Measurements from ENCODE around the gene FBF1. TPM values are rescaled to one million over a fixed set of nuclear protein-coding genes. Genes with fewer than 3 reads are reported as not detected.

FBF1 gene
- total RNA-seq, 1 donor from 2014 or later: 15.1 TPM

DNA sequence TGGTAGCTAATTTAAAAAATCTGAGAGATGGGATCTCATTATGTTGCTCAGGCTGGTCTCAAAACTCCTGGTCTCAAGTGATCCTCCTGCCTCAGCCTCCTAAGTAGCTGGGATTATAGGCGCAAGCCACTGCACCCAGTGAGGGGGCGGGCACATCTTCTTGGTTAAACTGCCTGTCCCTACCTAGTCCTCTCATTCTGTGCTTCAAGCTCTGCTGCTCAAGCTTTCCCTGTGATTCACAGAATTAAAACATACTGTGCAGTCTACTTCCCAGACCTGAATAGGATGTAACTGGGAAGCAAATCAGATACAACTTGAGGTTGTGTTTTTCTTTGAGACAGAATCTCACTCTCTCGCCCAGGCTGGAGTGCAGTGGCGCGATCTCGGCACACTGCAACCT, 38.4 kb downstream of the FBF1 start:
- peaks cover 38% of the 10 kb centered on the region for H3K36me3 Mint-ChIP-seq (ENCODE audit: low read depth)
- POLR2A ChIA-PET: interaction anchor here (0.6 kb wide), 2 partner anchors 96 to 117 kb away, joined by 3 to 5 read pairs; no protein-coding TSS in a partner anchor
- no peaks in the 10 kb centered on the region for H3K9me3 Mint-ChIP-seq
- H3K27ac Mint-ChIP-seq: no peak overlapping the region
- TF ChIP-seq, protein P1, sequence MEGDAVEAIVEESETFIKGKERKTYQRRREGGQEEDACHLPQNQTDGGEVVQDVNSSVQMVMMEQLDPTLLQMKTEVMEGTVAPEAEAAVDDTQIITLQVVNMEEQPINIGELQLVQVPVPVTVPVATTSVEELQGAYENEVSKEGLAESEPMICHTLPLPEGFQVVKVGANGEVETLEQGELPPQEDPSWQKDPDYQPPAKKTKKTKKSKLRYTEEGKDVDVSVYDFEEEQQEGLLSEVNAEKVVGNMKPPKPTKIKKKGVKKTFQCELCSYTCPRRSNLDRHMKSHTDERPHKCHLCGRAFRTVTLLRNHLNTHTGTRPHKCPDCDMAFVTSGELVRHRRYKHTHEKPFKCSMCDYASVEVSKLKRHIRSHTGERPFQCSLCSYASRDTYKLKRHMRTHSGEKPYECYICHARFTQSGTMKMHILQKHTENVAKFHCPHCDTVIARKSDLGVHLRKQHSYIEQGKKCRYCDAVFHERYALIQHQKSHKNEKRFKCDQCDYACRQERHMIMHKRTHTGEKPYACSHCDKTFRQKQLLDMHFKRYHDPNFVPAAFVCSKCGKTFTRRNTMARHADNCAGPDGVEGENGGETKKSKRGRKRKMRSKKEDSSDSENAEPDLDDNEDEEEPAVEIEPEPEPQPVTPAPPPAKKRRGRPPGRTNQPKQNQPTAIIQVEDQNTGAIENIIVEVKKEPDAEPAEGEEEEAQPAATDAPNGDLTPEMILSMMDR (IDR thresholded peaks at IDR 0.05): no peak
- no peaks in the 10 kb centered on the region for H3K27me3 Mint-ChIP-seq
- no peak overlapping the region for H3K4me3 Mint-ChIP-seq
- DNase-seq (no peak), ATAC-seq (ENCODE audit: low read depth) (no peak)
- intact Hi-C loops (cut with micrococcal nuclease): loop anchor here (10.0 kb wide), 1 partner anchor 372 kb away; no protein-coding TSS in a partner anchor
- CTCF ChIA-PET: interaction anchor here (4.1 kb wide), 1 partner anchor 101 kb away, joined by 47 read pairs; no protein-coding TSS in a partner anchor
- peaks cover 13% of the 10 kb centered on the region for H3K4me1 Mint-ChIP-seq

DNA sequence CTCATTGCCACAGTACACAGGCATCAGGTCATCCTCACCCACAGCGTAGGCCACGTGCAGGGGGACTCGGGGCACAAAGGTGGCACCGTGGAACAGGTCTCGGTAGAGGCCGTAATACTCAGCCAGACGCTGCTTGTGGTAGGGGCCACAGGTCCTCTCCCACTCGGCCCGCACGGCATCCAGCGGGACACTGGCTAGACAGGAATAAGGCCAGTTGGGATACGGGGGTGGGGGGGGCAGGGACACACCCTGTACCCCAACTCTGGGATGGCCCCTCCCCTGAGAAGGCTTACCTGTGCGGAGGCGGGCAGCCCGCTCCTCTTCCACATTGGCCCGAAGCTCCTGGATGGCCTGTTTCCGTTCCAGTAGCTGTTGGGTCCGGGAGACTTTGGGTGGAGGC, 39.1 kb downstream of the FBF1 start:
- no peaks in the 10 kb centered on the region for H3K9me3 Mint-ChIP-seq
- ATAC-seq (ENCODE audit: low read depth) (no peak), DNase-seq (no peak)
- H3K4me1 Mint-ChIP-seq: peaks cover 16% of the 10 kb centered on the region
- H3K36me3 Mint-ChIP-seq (ENCODE audit: low read depth): peaks cover 40% of the 10 kb centered on the region
- no peak overlapping the region for H3K27ac Mint-ChIP-seq
- no peak overlapping the region for H3K4me3 Mint-ChIP-seq
- H3K27me3 Mint-ChIP-seq: no peaks in the 10 kb centered on the region
- intact Hi-C loops (cut with micrococcal nuclease): loop anchor here (10.0 kb wide), 1 partner anchor 373 kb away; no protein-coding TSS in a partner anchor
- POLR2A ChIA-PET: interaction anchor here (0.6 kb wide), 2 partner anchors 96 to 117 kb away, joined by 3 to 5 read pairs; no protein-coding TSS in a partner anchor
- TF ChIP-seq, protein P1 (IDR thresholded peaks at IDR 0.05): no peak
- CTCF ChIA-PET: no interaction called here

DNA sequence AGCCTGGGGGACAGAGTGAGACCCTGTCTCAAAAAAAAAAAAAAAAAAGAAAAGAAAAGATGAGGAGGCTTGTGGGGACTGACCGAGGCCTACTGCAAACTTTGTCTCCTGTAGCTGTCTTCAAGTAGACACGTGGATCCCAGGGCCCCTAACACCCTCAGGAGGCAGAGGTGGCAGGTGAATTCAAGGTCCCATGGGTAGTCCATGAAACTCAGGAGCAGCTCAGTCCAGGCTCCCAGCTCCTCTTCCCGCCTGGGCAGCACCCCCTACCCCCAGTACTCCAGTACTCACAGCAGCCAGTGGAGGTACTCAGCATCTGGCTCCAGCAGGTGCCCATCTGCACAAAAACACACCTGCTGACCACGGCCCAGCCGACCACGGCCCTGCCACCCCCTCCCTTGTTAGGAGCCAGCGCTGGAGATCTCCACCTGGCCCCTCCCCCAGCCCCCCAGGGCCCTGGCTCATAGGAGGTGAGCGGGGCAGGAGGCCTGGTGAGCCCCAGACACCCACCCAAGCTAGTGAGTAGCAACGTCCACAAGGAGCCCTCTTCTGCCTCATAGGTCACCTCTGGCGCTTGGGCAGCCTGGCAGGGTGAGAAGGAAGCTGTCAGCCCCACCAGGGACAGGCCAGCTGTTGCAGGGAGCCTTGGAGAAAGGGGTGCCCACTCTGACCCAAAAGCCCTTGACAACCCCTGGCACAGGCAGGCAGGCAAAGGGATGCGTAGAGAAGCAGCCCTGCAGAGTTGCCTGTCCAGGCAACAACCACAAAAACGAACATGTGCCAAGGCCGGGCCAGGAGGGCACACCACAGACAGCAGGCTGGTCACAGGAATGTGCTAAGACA, 39.9 kb downstream of the FBF1 start:
- peaks cover 16% of the 10 kb centered on the region for H3K4me1 Mint-ChIP-seq
- ChIA-PET CTCF (interaction anchor here (1.5 kb wide), 1 partner anchor 24 kb away, joined by 3 read pairs; no protein-coding TSS in a partner anchor), POLR2A (interaction anchor here (0.7 kb wide), 3 partner anchors 46 to 371 kb away, joined by 3 to 5 read pairs (median 3); partner anchors contain the start of gene WBP2)
- no peak for ATAC-seq (ENCODE audit: low read depth)
- no peak for DNase-seq
- H3K27me3 Mint-ChIP-seq: no peaks in the 10 kb centered on the region
- intact Hi-C loops (cut with micrococcal nuclease): loop anchor here (10.0 kb wide), 1 partner anchor 374 kb away; no protein-coding TSS in a partner anchor
- TF ChIP-seq, protein P1 (IDR thresholded peaks at IDR 0.05): no peak
- no peak overlapping the region for H3K4me3 Mint-ChIP-seq
- no peaks in the 10 kb centered on the region for H3K9me3 Mint-ChIP-seq
- peaks cover 40% of the 10 kb centered on the region for H3K36me3 Mint-ChIP-seq (ENCODE audit: low read depth)
- no peak overlapping the region for H3K27ac Mint-ChIP-seq

DNA sequence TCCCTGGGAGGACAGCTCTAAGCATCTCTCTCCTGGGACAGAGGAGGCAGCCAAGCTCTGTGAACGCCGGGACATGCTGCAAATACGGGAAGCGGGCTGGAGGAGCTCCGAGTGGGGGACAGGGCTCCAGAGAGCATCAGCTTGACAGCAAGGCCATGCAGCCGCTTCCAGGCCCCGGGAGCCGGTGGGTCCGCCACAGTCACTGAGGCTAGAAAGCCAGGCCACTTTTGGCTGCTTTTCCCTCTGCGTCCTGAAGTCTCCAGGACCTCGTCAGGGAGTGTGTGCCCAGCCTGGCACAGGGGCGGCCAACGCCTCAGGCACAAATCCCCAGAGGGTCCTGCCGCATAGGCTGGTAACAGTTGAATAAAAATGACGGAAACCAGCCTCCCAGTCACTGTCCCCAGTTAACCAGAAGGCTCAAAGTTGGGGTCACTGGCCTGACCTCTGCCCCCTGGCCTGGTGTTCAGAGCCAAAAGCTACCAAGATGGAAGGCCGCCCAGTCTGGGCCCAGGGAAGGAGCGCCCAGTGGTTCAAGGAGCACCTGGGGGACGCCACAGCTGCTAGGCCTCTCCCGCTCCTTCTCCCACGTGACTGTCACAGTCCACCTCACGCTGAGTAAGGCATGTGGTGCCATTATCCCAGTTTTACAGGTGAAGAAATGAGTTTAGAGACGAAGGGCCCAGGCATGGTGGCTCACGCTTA, 40.9 kb downstream of the FBF1 start:
- DNase-seq: no peak
- Mint-ChIP-seq H3K4me1 (peaks cover 22% of the 10 kb centered on the region), H3K4me3 (no peak overlapping the region), H3K36me3 (ENCODE audit: low read depth) (peaks cover 40% of the 10 kb centered on the region), H3K27me3 (no peaks in the 10 kb centered on the region), H3K27ac (no peak overlapping the region), H3K9me3 (no peaks in the 10 kb centered on the region)
- ChIA-PET POLR2A (interaction anchor here (0.7 kb wide), 2 partner anchors 45 to 120 kb away, joined by 3 read pairs; partner anchors contain the start of gene WBP2), CTCF (interaction anchor here (1.5 kb wide), 1 partner anchor 23 kb away, joined by 3 read pairs; no protein-coding TSS in a partner anchor)
- no peak for ATAC-seq (ENCODE audit: low read depth)
- TF ChIP-seq, protein P1 (IDR thresholded peaks at IDR 0.05): no peak
- intact Hi-C loops (cut with micrococcal nuclease): loop anchor here (10.0 kb wide), 1 partner anchor 375 kb away; no protein-coding TSS in a partner anchor
